SW 1271 (cell line): ENCODE results near the gene SEMA6B.
"Not testable (repeated sequence)": the region's sequence is repeated elsewhere in the genome, so short reads cannot be mapped to it uniquely, and the experiment has no call there.

Experiments
- DNase-seq, 2 experiments: peaks; one replicate each; lab custom pipeline; 2025; lab: John Stamatoyannopoulos, UW

The SEMA6B gene

DNA sequence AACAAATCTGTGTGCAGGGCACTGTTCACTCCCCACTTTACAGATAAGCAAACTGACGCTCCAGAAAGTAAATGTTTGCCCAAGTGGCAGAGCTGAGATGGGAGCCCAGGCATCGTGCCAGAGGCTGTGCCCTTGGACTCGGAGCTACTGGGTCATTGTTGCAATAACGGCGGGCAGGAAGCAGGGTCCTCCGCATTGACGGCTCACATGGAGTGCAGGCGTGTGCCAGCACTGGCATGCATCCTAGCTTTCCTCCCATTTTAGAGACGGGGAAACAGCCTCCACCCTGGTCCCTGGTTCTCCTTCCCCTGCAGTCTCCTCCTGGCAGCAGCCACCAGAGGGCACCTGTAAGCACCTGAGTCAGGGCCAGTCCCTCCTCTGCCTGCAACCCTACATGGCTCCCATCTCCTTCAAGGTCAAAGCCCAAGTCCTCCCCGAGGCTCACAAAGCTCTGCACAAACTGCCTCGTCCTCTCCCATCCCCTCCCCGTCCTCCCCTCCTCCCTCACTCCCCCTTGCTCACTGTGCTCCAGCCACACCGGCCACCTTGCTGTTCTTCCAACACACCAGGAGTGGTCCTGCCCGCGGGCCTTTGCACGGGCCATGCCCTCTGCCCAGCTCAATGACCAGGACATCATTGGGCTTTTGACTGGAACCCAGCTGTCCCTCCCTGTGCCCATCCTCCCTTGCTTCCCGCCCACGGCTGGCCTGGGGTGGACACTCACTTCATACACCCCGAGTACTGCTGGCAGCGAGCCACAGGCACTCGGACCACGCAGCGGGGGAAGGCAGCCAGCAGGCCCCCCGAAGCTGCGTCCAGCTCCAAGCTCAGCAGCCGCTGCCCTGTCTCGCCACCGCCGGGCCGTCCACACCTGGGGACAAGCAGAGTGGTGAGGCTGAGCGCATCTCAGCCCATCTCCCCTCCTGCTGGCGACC, 11.9 kb downstream of the SEMA6B start:
- DNase-seq = no peak

DNA sequence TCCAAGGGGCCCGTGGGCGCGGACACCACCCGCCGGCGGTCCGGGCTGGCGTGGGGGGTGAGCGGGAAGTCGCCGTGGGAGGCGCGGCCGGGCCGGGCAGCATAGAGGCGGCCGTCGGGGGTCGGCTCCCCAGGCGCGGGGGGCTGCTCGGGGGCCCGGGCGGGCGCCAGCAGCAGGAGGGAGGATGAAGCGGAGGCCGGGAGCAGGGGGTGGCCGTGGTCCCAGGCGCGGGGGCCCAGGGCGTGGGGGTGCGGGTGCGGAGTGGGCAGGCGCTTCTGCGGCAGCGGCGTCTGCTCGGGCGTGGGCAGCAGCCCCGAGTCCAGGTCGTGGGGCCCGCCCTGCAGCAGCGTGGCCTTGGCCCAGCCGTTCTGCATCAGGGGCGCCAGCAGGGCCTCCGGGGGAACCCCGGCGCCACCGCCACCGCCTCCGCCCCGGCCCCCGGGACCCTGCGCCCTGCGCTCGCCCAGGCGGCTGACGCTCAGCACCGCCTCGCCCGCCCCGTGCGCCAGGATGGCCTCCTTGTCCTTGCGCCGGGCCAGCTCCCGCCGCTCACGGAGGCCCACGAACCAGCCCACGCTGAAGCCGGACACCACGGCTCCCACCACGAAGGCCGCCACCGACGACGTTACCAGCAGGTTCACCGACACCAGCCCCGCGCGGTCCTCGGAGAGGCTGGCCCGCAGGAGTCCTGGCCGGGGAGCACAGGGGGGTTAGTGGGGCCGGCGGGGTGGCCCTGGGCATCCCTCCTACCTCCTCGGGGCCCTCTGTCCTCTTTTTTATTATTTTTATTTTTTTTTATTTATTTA, 15.4 kb downstream of the SEMA6B start:
- DNase-seq = no peak

DNA sequence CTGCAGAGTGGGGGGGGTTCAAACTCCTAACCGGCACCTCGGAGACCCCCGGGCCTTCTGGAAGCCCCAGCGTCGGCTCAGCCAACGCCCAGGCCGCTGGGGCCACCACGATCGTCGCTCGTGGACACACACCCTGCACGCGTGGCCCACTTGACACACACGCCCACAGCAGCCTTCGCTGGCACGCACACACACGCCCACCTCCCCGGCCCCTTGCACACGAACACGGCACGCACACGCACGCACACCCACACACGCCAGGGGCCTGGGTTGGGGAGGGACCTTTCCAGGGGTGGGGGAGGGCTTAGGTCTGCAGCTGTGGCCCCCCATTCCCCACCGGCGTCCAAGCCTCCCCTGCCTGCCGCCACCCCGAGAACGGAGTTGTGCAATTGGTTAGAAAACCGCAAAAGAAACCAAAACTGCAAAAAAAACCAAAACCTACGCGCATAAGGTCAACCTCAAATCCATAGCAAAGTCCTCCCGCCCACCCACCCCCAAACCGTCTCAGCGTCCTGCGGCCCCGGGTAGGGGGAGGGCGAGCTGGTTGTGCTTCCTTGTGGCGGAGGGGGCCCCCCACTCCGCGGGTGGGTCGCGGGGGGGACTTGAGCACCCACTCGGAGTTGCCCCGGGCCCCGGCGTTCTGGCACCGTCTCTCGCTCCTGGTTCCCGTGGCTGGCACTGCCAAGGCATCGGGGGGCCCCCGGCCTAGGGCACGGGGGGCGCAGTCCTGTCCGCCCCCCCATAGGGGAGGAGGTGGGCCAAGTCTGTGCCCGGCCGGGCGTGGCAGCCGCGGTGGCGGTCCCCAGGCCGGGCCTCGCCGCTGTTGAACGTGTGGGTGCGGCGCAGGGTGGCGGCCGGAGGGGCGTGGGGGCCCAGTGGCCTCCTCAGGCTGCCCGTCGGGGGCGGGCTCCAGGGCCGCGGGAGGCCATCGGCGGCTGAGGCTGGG, 16.3 kb downstream of the SEMA6B start:
- DNase-seq = no peak

DNA sequence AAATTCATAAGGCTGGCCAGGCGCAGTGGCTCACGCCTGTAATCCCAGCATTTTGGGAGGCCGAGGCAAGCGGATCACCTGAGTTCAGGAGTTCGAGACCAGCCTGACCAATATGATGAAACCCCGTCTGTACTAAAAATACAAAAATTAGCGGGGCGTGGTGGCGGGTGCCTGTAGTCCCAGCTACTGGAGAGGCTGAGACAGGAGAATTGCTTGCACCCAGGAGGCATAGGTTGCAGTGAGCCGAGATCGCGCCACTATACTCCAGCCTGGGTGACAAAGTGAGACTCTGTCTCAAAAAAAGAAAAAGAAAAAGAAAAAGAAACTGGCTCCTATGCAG, 17.7 kb downstream of the SEMA6B start:
- not testable (repeated sequence) for DNase-seq

DNA sequence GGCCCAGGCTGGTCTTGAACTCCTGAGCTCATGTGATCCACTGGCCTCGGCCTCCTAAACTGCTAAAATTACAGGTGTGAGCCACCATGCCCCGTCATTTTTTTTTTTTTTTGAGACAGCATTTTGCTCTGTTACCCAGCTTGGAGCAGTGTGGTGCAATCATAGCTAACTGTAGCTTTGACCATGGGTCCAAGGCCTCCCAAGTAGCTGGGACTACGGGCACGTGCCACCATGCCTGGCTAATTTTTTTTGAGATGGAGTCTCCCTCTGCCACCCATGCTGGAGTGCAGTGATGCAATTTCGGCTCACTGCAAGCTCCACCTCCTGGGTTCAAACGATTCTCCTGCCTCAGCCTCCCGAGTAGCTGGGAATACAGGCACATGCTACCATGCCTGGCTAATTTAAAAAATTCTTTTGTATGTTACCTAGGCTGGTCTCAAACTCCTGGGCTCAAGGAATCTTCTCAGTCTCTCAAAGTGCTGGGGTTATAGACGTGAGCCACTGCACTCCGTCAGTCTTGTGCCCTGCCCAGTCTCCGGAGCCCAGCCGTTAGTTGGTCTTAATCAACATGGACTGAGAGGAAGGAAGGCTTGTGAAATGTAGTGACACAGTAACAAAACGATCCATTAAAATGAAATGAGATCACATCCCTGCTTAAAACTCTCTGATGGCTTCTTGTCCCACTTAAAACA, 18.2 kb downstream of the SEMA6B start:
- no peak for DNase-seq

DNA sequence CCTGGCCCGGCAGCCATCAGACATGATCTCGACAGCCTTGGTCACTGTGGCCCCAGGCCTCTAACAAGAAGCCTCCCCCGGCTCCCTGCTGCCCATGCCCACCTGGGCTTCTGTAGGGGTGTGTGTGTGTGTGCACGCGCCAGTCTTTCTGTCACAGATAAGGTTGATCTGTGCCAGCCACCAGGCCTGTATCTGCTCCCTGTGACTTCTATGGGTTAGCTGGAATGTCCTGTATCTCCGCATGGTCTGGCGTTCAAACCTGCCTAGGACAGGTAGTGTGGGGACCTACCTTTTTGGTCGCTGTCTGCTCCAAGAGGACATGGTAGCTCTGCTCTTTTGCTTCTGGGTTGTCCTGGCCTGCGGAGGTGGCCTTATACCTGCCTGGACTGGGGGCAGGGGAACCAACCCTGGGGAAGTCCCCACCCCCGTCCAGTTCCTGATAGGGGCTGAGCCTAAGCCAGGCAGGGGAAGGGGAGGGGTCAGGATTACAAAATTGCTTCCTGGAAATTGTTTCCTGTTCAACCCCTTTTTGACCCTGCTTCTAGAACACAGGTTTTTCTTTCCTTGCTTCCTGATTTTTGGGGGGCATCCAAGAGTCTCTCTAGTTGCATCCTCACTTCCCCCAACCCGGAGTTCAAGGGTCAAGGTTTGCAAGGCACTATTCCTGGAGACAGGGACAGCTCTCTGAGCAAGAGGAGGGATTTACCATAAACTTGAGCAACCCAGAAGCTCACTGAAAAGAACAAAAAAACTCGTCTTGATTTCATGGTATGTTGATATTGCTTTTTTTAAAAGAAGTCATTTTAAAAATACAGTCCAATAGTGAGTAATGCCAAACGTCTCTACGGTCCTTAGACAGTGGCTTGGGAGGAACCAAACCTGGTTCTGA, 19.5 kb downstream of the SEMA6B start, which contains the start of gene LRG1:
LRG1 (minus strand) TSS at position 344 of the 889 bp plus-strand sequence; CDS start at position 321, 23 bp downstream.
- DNase-seq = no peak

DNA sequence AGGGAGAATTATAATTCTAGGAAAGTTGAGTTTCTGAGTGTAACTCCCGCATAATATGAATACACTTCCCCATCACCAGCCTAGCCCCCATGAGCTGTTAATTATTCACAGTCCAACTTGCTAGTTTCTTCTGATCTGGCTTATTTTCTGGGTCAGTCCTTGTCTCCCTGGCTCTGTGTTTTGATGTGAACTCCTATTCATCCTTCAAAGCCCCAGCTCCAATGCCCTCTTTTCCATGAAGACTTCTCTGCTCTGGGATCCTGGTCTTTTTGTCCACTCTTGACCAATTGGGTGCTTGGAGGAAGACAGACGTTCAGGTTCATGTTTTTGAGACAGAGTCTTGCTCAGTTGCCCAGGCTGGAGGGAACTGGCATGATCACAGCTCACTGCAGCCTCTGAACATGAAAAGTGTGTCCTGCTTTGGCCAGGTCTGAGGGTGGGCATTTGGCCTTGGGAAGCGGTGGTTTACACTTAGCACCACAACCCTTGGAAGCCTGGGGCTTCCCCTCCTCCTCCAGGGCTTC, 20.3 kb downstream of the SEMA6B start:
- DNase-seq = no peak

DNA sequence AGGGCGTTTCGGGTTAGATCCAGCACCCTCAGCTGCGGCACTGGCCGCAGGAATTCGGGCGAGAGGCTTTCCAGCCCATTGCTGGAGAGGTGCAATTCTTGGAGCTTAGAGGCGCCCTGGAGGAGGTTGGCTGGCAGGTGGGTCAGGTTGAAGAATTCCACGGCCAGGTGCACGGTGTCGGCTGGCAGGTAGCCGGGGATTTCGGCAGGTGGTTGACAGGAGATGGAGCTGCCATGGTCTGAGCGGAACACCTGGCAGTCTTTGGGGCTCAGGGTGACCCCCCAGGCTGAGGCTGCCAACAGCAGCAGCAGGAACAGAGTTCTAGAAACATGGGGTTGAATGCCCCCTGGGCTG, 20.9 kb downstream of the SEMA6B start:
- no peak for DNase-seq

DNA sequence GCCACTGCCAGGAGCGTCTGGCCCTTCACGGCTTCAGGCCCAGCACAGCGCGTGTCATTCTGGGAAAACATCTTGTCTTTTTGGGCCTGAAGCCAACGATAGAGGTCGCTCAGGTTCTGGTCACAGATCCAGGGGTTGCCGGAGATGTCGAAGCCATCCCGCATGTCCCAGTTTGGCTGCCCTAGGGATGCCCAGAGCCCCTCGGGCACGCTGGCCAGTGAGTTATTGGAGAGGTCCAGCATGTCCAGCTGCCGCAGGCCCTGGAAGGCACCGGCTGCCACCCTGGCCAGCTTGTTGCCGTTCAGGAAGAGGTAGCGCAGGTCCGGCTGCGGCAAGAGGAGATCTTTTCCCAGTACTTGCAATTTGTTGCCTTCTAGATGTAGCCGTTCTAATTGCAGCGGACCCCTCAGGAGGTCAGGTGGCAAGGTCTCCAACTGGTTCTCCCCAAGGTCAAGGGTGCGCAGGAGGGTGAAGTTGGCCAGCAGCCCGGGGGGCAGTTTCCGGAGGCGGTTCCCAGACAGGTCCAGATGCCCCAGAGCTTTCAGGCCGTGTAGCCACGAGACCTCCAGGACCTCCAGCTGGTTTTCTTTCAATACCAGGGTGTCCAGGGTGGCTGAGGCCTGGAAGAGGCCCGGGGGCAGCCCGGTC, 21.4 kb downstream of the SEMA6B start:
- DNase-seq = no peak

DNA sequence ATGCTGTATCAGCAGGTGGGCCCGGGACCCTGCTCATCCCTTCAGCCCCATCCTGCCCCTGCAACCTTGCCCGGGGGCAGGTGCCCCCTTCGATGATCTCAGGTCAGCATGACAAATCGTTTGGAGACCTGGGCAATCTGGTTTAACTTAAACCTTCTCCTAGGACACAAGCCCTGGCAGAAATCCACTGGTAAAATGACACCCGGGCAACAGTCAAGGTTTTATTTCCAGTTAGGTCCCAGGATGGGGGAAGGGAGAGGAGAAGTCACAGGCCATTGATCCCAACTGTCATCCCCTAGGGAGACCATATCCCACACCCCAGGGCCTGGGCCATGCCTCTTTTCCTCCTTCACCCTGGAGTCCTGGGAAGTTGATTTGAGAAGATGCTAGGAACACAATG, 22.7 kb downstream of the SEMA6B start:
- no peak for DNase-seq

DNA sequence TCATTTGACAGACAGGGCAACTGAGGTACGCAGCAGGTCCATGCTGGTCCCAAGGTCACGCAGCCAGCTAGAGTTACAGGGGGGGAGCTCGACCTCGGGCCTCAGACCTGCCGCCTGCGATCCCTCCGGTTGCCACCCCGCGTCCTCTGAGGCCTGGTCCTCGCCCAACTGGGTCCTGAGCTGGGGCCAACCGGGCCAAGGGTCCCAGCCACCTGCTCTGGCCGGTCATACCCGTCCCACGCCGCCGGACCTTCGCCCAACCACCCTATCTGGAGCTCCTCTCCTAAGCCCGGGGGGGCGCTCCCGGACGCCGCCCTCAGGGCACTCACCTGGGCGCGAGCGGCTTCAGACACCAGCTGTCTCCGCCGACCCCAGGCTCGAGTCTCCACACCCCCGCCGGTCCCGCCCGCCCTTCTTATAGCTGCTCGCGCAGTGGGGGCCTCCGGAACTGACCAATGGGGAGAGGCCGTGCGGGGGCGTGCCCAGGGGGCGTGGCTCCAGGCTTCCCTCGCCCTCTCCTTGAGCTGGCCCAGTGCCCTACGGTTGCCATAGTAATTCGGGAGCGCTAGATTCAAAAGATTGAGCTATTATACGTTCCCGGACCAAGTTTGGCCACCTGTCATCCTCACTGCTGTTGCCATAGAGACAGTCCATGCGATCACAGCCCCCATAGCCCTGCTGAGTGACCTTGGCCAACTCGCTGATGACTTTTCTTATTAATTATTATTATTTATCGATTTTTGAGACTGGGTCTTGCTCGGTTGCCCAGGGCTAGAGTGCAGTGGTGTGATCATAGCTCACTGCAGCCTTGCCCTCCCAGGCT, 24.4 kb downstream of the SEMA6B start, which contains the start of gene PLIN5:
PLIN5 (minus strand) TSS at position 389 of the 823 bp plus-strand sequence. CDS start 1,150 bp downstream, outside the sequence.
- DNase-seq = no peak

DNA sequence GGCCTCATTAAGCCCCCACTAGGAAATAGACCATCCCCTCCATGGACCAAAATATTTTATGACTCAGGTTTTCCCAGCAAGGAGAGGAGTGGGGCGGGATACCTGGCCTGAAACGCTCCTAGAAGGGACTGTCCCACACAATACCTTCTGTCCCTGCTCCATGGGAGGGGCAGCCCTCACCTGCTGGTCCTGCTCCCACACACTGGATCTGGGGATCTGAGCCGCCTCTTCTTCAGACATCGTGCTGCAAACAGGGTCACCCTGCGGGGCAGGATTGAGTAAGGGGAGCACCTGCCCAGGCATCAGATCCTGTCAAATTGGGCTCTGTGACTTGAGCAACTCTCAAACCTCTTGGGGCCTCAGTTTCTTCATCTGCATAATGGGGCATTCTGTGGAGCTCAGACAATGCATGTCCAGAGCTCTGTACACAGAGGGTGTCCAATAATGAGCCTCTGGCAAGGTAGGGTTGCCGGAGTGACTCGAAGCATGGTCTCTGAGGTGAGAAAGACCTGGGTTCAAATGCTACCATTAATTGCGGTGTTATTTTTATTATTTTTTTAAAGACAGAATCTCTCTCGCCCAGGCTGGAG, 25.6 kb downstream of the SEMA6B start:
- no peak for DNase-seq

DNA sequence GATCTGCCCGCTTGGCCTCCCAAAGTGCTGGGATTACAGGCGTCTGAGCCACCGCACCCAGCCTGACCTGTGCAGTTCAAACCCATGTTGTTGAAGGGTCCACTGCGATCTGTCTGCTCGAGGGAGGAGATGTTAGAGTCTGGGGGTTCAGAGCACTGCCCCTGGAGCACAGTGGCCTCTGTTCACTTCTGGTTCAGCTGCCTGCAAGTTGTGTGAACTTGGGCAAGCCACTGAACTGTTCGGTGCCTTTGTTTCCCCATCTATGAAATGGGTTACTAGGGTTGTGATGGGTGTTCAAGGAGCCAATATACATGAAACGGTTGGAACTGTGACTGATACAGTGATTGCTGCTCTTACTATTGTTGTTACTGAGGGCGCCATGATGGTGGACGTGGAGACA, 26.1 kb downstream of the SEMA6B start:
- DNase-seq = no peak

DNA sequence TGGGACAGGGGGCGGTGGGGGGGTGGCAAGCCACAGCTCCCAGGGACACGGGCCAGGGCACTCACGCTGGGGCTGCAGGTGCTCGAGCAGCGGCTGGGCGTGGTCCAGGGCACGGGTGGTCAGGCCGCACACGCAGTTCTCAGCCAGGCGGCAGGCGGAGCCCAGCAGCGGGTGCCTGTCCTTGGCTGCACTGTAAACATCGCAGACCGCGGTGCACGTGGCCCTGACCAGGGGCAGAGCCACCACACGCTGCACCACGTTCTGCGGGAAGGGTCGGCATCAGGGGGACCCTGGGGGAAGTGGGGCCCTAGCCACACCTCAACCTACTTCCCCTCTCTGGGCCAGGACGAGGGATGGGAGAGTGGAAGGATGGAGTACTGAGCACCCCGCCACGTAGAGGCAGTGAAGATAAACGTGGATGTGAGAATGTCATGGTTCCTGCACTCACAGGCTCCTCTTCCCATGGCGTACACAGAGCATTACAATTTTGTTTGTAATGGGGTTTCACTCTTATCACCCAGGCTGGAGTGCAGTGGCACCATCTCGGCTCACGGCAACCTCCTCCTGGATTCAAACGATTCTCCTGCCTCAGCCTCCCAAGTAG, 27.8 kb downstream of the SEMA6B start:
- no peak for DNase-seq

DNA sequence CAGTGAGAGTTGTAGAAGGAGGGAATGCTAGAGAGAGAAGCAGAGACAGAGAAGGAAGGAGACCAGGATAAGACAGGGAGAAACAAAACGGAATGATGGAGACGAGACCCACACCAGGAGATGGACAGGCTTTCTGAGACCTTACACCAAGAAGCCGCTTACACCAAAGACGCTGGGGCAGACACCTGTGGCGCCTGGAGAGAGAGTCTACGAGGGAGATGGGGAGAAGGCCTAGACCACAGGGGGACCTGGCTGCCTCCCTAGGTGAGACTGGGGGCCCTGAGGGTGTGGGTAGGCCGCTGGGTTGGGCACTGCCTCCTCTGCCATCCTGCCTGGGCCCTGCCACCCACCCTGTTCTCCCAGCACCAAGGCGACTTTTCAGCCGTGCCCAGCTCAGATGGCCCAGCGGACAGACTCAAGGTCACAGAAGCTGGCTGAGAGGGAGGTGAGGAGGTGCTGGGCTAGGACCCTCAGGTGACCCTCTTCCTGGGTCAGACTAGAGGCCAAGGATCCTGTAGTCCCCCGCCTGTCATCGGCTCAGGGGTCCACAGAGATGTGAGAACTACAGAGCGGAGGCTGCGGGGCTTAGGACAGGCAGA, 29.5 kb downstream of the SEMA6B start:
- no peak for DNase-seq

DNA sequence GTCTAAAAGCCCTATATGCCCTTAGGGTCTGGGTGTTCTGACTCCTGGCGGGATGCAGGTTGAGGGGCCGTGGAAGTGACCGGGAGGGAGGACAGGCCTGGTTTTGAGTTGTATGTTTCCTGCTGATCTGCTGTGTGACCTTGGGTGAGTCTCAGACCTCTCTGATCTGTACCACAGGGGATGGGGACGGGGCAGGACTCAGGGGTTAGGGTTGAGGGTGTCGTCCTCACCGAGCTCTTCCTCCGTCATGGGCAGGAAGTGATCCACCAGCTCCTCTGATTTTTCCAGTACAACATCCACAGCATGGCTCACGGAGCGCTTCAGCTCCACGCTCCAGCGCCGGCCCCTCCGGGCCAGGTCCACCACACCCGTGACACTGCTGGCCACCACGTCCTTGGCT, 30.6 kb downstream of the SEMA6B start:
- no peak for DNase-seq

DNA sequence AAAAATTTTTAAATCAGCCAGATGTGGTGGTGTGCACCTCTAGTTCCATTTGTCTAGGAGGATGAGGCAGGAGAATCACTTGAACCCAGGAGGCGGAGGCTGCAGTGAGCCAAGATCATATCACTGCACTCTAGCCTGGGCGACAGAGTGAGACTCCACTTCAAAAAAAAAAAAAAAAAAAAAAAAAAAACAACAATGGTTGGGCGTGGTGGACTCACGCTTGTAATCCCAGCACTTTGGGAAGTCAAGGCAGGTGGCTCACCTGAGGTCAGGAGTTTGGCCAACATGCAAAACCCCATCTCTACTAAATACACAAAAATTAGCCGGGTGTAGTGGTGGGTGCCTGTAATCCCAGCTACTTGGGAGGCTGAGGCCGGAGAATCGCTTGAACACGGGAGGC, 32.1 kb downstream of the SEMA6B start:
- not testable (repeated sequence) for DNase-seq
